ENCODE measurements around the gene AKAIN1.

AKAIN1 gene

DNA sequence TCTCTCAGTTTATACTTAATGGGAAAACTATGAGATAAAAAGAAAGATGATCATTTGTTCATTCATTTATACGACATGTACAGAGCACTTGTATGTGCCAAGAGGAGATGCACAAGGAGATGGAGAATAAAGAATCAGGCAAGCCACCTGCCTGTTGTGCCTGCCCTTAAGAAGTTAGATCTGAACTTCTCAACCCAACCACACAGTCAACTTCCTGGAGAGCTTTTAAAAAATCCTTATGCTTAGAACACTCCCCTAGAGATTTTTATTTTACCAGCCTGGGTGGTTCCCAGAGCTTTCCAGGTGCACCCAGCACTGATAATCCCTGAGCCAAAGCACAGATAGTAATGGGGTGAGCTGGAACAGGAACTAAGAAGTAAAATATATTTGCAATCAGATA lies 18.5 kb downstream of the AKAIN1 start:
- Mint-ChIP-seq H3K27ac (no peak overlapping the region), H3K9me3 (no peaks in the 10 kb centered on the region), H3K4me1 (peaks cover 3 to 12% of the 10 kb centered on the region in 2 donors), H3K36me3 (no peaks in the 10 kb centered on the region), H3K27me3 (peaks cover 6 to 13% of the 10 kb centered on the region in 2 donors), H3K4me3 (no peak overlapping the region)
- no peak for DNase-seq
- ATAC-seq (replicated peaks), result no peak

DNA sequence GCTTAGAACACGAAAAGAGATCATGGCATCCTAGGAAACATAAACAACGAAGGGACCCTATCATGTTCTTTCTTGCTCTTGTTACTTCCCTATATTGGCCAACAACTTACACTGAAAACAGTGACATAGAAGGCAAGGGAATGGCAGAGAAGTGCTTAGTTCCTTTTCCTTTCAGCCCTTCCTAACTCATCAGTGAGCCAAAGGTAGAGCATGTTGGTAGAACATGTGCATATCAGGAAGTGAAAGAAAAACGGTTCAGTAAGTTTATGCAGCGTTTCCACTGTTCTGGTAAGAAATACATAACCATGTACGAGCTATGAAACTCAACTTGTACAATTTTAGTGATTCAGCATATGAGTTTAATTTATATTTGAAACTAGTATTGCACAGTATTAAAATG lies 21.7 kb downstream of the AKAIN1 start:
- Mint-ChIP-seq H3K27ac (no peak overlapping the region), H3K27me3 (peaks cover 0 to 12% of the 10 kb centered on the region in 2 donors), H3K4me3 (no peak overlapping the region), H3K36me3 (peaks cover 0 to 4% of the 10 kb centered on the region in 2 donors), H3K4me1 (peaks cover 3 to 12% of the 10 kb centered on the region in 2 donors), H3K9me3 (peaks cover 6 to 11% of the 10 kb centered on the region in 2 donors)
- DNase-seq (peak; percentile 18), ATAC-seq (replicated peaks) (peak; percentile 99)

DNA sequence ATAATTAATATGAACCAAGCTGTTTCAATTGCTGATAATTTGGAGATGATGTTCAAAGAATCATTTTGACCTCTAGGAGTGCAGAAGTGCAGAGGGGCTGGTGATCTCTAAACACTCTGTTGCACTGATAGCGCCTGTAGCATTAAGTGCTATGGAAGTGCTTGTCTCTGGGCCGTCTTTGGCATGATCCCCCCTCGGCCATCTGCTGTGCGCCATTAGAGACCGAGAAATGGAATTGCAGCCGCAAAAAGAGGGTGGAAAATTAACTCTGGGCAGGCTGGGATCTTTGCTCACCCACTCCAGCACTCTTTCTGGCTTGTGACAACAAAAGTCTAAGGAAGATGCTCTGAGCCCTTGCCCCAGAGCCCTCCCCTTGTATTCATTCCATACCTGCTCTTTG lies 23.4 kb downstream of the AKAIN1 start:
- Mint-ChIP-seq H3K36me3 (peaks cover 0 to 4% of the 10 kb centered on the region in 2 donors), H3K27me3 (peaks cover 0 to 6% of the 10 kb centered on the region in 2 donors), H3K4me3 (no peak overlapping the region), H3K4me1 (peaks cover 3 to 12% of the 10 kb centered on the region in 2 donors), H3K27ac (no peak overlapping the region), H3K9me3 (peaks cover 6 to 11% of the 10 kb centered on the region in 2 donors)
- DNase-seq, result no peak
- ATAC-seq (replicated peaks), result no peak

DNA sequence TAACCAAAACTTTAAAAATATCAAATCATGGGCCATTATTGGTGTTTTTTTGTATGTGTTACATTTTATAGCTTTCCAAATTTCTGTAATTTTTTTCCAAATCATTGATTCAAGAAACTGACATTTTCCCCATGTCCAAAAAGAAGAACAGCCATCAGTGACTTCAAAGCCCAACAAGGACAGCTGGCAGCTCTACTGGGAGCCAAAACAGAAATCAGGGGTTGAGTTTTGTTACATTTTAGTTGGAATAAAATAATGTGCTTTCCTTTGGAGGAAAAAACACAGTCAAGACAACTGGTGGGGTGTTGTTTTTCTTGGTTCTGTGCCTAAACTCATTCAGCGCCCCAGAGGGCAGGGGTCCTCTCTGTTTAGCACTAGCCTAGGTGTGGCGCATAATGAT lies 23.8 kb downstream of the AKAIN1 start:
- Mint-ChIP-seq H3K27me3 (peaks cover 0 to 6% of the 10 kb centered on the region in 2 donors), H3K4me1 (peaks cover 3 to 12% of the 10 kb centered on the region in 2 donors), H3K27ac (no peak overlapping the region), H3K9me3 (peaks cover 6 to 11% of the 10 kb centered on the region in 2 donors), H3K4me3 (no peak overlapping the region), H3K36me3 (peaks cover 0 to 4% of the 10 kb centered on the region in 2 donors)
- no peak for ATAC-seq (replicated peaks)
- no peak for DNase-seq

DNA sequence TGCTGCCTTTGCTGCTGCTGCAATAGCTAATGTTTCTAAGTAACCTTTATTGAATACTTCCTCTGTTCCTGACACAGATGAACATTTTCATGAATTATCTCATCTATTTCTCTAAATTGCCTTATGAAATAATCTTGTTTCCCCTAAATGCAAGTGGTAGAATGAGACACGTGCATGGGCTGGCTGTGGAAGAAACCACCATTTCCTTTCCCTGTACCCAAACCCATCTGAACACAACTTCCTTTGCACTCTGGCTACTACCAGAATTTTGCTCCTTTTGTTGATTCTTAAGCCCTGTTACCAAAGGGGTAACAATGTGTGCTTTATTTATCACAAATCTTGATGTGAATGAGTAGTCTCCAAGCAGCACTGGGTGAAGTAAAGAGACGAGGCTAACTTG lies 29.2 kb downstream of the AKAIN1 start:
- Mint-ChIP-seq H3K4me3 (no peak overlapping the region), H3K9me3 (peaks cover 6 to 11% of the 10 kb centered on the region in 2 donors), H3K36me3 (peaks cover 0 to 4% of the 10 kb centered on the region in 2 donors), H3K27ac (no peak overlapping the region), H3K27me3 (peaks cover 4 to 6% of the 10 kb centered on the region in 2 donors), H3K4me1 (peaks cover 0 to 5% of the 10 kb centered on the region in 2 donors)
- DNase-seq (no peak), ATAC-seq (replicated peaks) (no peak)

DNA sequence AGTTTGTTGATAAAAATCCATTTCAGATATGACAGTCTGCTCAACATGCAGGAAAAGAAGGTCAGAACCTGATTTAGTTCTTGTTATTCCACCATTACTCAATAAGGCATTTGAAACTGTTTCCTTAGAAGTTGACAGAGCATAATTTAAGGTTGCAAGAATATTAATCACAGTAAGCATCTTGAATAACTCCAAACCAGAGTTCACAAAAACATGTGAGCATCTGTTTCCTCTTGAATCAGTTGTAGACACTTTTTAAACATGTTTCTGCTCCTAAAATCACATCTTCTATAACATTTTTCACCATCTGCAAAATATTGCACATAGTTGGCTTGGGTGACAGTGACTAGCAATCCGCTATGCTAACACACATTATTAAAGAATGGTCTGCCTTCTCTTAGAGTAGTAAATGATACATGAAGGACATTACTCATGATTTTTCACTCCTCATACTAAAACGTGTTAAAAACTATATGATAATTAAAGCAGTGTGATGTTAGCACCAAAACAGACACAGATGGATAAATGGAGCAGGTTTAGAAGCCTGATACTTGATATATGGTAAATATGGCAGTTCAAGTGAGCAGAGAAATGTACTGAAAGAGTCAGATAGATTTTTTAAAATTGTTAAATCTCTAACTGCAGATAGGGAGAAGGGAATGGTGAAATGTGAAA lies 30.3 kb downstream of the AKAIN1 start:
- H3K9me3 Mint-ChIP-seq, result peaks cover 4 to 8% of the 10 kb centered on the region in 2 donors
- H3K4me1 Mint-ChIP-seq, result peaks cover 0 to 5% of the 10 kb centered on the region in 2 donors
- no peak overlapping the region for H3K27ac Mint-ChIP-seq
- H3K27me3 Mint-ChIP-seq, result peaks cover 4% of the 10 kb centered on the region in 2 donors
- ATAC-seq (replicated peaks), result no peak
- no peak for DNase-seq
- H3K4me3 Mint-ChIP-seq, result no peak overlapping the region
- peaks cover 0 to 3% of the 10 kb centered on the region in 2 donors for H3K36me3 Mint-ChIP-seq

DNA sequence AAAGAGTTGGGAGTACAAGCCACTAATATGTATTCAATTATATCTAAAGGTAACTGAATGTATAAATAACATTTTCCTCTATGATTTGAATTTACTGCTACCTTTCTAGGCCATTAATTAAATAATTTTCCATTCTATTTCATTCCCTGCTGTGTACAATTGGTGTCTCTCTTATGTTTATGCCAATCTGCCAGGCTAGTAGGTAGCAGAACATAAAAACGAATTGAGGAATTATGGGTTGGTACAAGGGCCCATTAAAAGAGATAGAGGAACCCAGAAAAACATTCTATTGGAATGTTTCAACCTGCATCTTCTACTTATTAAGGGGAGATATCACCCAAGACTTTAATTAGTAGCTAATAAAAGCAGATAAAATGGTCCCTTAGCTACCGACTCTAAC lies 32.2 kb downstream of the AKAIN1 start:
- Mint-ChIP-seq H3K4me3 (no peak overlapping the region), H3K27me3 (peaks cover 0 to 4% of the 10 kb centered on the region in 2 donors), H3K36me3 (no peaks in the 10 kb centered on the region), H3K4me1 (peaks cover 0 to 6% of the 10 kb centered on the region in 2 donors), H3K27ac (no peak overlapping the region), H3K9me3 (no peaks in the 10 kb centered on the region)
- DNase-seq (no peak), ATAC-seq (replicated peaks) (no peak)

DNA sequence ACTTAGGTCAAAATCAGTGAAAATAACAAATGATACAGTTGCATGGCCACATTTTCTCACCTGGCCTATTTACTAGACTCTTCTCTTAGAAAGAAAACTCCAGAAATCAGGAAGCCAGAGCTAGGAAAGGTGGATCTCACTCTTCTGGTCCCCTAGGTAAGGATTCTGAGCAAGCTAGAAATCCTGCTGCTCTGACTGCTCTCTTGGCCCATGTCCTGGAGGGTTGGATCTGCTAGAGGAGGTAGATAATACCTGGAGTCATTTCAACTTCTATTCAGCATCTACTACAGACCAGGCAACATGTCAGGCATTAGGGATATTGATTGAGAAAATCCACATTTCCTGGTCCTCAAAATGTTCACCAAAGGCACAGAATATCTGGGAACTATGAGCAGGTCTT lies 34.9 kb downstream of the AKAIN1 start:
- H3K27me3 Mint-ChIP-seq, result peaks cover 0 to 7% of the 10 kb centered on the region in 2 donors
- H3K36me3 Mint-ChIP-seq, result no peaks in the 10 kb centered on the region
- H3K27ac Mint-ChIP-seq, result no peak overlapping the region
- H3K4me1 Mint-ChIP-seq, result peaks cover 5 to 17% of the 10 kb centered on the region in 2 donors
- H3K9me3 Mint-ChIP-seq, result no peaks in the 10 kb centered on the region
- DNase-seq (no peak), ATAC-seq (replicated peaks) (no peak)
- H3K4me3 Mint-ChIP-seq, result no peak overlapping the region

DNA sequence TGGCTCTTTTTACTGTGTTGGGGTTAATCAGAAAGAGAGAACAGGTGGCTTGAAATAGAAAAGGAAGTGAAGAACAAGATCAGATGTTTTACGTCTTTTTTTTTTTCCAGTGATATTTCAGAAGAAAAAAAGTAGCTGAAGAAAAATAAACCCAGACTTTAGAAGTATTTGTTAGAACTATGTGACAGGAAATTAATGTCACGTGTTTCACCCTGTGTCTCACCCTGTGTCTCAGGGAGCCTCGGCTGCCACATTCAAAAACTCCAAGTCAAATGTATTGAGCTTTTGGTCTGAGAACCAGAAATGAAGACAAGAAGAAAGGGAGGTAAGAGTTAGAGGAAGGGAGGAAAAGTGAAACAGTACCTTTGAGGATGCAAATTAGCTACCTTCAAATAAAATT lies 38.0 kb downstream of the AKAIN1 start:
- Mint-ChIP-seq H3K9me3 (no peaks in the 10 kb centered on the region), H3K4me1 (peaks cover 5 to 17% of the 10 kb centered on the region in 2 donors), H3K4me3 (peak overlapping the region in 1 of 2 donors; percentile 1), H3K27ac (peak overlapping the region; percentile 45), H3K27me3 (peaks cover 0 to 4% of the 10 kb centered on the region in 2 donors), H3K36me3 (no peaks in the 10 kb centered on the region)
- DNase-seq, result no peak
- peak; percentile 43 to 69 for ATAC-seq (replicated peaks)

DNA sequence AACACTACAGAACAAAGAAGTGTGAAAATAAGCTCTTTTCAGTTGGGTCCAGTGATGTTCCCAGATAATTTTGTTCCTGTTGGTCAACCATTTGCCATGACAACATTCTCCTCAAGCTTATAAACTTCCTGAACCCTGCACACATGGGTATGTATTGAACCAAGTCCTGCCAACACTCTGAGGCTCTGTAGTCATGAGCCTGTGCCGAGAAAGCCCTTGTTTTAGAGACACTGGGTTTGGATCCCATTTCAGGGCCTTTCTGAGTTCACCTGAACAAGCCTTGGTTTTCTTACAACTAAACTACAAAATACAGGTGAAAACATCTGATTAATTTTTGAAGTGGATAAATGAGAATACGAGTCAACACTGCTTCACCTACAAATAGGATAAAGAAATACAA lies 38.5 kb downstream of the AKAIN1 start:
- DNase-seq, result no peak
- no peak overlapping the region for H3K27ac Mint-ChIP-seq
- H3K4me3 Mint-ChIP-seq, result no peak overlapping the region
- ATAC-seq (replicated peaks), result no peak
- no peaks in the 10 kb centered on the region for H3K36me3 Mint-ChIP-seq
- no peaks in the 10 kb centered on the region for H3K9me3 Mint-ChIP-seq
- peaks cover 0 to 4% of the 10 kb centered on the region in 2 donors for H3K27me3 Mint-ChIP-seq
- H3K4me1 Mint-ChIP-seq, result peaks cover 5 to 17% of the 10 kb centered on the region in 2 donors

DNA sequence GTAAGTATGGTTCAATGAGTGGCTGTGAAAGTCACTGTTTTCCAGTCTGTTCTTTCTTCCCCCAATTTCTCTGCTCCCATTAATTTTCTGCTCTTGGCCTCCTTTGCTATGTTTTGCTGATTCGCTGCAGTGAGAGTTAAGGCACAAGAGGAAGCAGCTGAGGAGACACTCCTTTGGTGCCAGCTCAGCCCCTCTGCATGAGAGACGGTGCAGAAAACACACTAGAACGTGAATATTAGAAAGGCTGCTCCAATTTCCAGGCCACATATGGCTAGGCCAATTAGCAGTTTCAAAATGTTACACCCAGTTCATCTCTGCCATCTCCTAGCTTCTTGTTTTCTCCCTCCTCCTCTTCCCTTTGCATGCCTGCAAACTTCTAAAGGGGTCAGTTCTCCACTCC lies 38.9 kb downstream of the AKAIN1 start:
- Mint-ChIP-seq H3K4me1 (peaks cover 5 to 17% of the 10 kb centered on the region in 2 donors), H3K9me3 (no peaks in the 10 kb centered on the region), H3K27me3 (peaks cover 0 to 4% of the 10 kb centered on the region in 2 donors), H3K27ac (no peak overlapping the region), H3K36me3 (no peaks in the 10 kb centered on the region), H3K4me3 (no peak overlapping the region)
- no peak for ATAC-seq (replicated peaks)
- DNase-seq, result no peak

DNA sequence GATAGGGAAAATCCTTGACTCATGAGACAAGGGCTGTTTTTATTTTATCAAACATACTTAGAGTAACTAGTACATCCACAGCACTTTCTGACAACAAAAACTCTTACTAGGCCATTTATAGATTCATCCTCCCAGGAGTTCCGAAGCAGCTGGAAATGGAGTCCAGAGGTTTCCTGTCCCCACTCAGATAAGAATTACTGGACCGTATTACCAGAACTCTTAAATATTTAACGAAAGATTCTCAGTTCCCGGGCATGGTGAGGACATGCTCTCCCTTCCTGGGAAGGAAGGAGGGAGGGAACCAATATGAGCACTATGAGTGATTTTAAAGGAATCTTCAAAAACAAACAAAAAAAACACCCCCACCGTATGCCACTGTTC lies 41.2 kb downstream of the AKAIN1 start:
- H3K9me3 Mint-ChIP-seq, result no peaks in the 10 kb centered on the region
- DNase-seq, result no peak
- H3K36me3 Mint-ChIP-seq, result no peaks in the 10 kb centered on the region
- H3K4me3 Mint-ChIP-seq, result no peak overlapping the region
- peaks cover 0 to 8% of the 10 kb centered on the region in 2 donors for H3K27me3 Mint-ChIP-seq
- H3K27ac Mint-ChIP-seq, result no peak overlapping the region
- peaks cover 5 to 17% of the 10 kb centered on the region in 2 donors for H3K4me1 Mint-ChIP-seq
- no peak for ATAC-seq (replicated peaks)

DNA sequence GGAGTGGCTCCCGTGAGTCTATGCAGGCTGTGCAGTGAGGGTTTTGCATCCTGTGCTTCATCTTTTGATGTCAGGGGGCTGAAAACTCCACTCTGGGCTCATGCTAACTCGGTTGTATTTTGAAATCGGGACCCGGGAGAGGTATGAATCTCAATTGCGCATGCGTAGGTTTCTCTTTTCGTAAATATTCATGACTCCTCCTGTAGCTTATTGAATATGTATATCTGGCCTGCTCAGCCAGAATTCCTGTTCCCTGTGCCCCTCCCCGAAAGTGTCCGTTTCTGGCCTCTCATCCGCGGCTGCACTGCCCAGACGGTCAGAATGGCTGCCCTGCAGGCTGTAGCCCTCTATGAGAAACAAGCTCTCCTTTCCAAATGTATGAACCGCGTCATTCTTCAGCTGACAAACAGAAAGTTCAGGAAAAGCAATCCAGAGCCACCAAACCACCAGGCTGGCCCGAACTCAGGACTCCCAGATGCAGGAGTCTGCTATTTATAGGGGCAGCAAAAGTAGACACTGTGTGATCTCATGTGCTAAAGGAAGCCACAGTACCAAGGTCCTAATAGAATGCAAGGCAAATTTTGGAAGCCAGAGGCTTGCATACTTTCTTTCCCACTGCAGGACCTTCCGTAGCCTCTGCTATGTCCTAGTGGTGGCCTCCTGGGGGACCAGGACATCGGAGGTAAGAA lies 41.7 kb downstream of the AKAIN1 start:
- Mint-ChIP-seq H3K27ac (no peak overlapping the region), H3K4me1 (peaks cover 5 to 17% of the 10 kb centered on the region in 2 donors), H3K27me3 (peaks cover 4 to 11% of the 10 kb centered on the region in 2 donors), H3K4me3 (no peak overlapping the region), H3K9me3 (no peaks in the 10 kb centered on the region), H3K36me3 (no peaks in the 10 kb centered on the region)
- ATAC-seq (replicated peaks) (no peak), DNase-seq (no peak)

DNA sequence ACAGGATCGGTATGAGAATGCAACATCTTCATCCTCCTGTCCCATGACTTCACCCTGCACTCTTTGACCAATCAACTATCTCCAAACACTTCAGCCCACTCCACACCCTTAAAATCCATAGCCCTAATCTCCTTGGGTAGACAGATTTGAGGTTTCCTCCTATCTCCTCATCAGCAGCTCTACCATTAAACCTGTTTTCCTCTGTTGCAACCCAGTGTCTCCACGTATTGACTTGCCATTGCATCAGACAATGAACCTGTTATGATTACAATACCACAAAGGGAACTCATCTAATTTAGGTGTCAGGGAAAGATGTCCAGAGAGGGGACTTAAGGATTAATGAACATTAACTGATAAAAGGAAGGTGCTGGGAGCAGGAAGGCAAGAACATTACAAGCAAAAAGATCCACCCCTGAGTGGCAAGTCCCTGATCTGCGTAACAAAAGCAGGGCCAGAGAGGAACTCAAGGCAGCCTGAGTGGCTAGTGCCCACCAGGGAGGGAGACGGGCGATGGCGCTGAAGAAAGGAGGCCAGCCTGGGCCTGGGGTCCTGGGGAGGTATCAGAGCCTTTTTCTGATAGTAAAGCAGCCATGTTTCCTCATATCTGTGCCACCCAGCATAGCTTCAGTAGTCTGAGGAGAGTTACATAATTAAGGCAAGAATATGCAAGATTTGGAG lies 44.6 kb downstream of the AKAIN1 start:
- Mint-ChIP-seq H3K4me1 (no peaks in the 10 kb centered on the region), H3K27ac (no peak overlapping the region), H3K36me3 (no peaks in the 10 kb centered on the region), H3K9me3 (no peaks in the 10 kb centered on the region), H3K27me3 (peaks cover 5 to 12% of the 10 kb centered on the region in 2 donors), H3K4me3 (no peak overlapping the region)
- no peak for DNase-seq
- ATAC-seq (replicated peaks), result no peak

Data from stimulated activated naive B cell treated with anti-CD40 and anti-IgM and Interleukin-4, amounts not matched to agents 10 μg/mL and 1 μg/mL and 100 μg/mL, for 72 hours (primary cell).